Measurements from ENCODE around the gene TNK2.
"Not testable (repeated sequence)": the region's sequence is repeated elsewhere in the genome, so short reads cannot be mapped to it uniquely, and the experiment has no call there.

GRCh38 chr3:195954752-195955119 lies 46.4 kb upstream of the TNK2 start:
- not testable (repeated sequence) for TF ChIP-seq EZH2phosphoT487 (conservative IDR thresholded peaks at IDR 0.05; ENCODE audit: low read length); CTCF (IDR thresholded peaks at IDR 0.05; ENCODE audit: insufficient read depth, low read length, poor library complexity, severe bottlenecking)
